Esophagus squamous epithelium (tissue), 5 donors: ENCODE measurements around the gene CYP39A1. TPM values are rescaled to one million over a fixed set of nuclear protein-coding genes. Genes with fewer than 3 reads are reported as not detected.

Source experiments
- DNase-seq: peaks from one replicate; lab custom pipeline; 2025; lab: John Stamatoyannopoulos, UW
- H3K27ac ChIP-seq, 4 donors: fragments of 200-600 bp; sonication (generic); one replicate each; pipeline ENCODE4 v1.5.1; 2016 to 2019; ENCODE audit warnings: mild to moderate bottlenecking in 1 of 4
- H3K27me3 ChIP-seq, 4 donors: fragments of 200-600 bp; sonication (generic); 1 replicate in 3 of 4; 2 replicates in 1 of 4; pipeline versions ENCODE4 v1.5.1 to v1.6.0; 2017 to 2021; ENCODE audit warnings: antibody characterized with exemption in 1 of 4
- H3K36me3 ChIP-seq, 3 donors: fragments of 200-600 bp; sonication (generic); one replicate each; pipeline ENCODE4 v1.5.1; 2016 to 2019
- H3K4me1 ChIP-seq, 3 donors: fragments of 200-600 bp; sonication (generic); one replicate each; pipeline ENCODE4 v1.5.1; 2017 to 2019
- H3K4me3 ChIP-seq, 4 donors: fragments of 200-600 bp; sonication (generic); 1 replicate in 3 of 4; 2 replicates in 1 of 4; pipeline ENCODE4 v1.5.1; 2016 to 2019; ENCODE audit warnings: mild to moderate bottlenecking in 2 of 4, moderate library complexity in 1 of 4
- H3K9me3 ChIP-seq, 3 donors: fragments of 200-600 bp; sonication (generic); one replicate each; pipeline ENCODE4 v1.5.1; 2016 to 2019
- CTCF ChIP-seq, 6 experiments: fragments of 450-650 bp in 4 of 6; fragments of 200-600 bp in 2 of 6; sonication (generic) in 2 of 6; IDR thresholded peaks; one replicate each; pipeline ENCODE4 v1.5.1; 2016 to 2019; ENCODE audit warnings: antibody characterized with exemption in 6 of 6, mild to moderate bottlenecking in 4 of 6, moderate library complexity in 4 of 6
- POLR2A ChIP-seq, 4 donors: fragments of 450-650 bp; IDR thresholded peaks; one replicate each; pipeline ENCODE4 v1.6.1; 2017; ENCODE audit warnings: antibody characterized with exemption in 4 of 4, mild to moderate bottlenecking in 4 of 4, moderate library complexity in 3 of 4
- intact Hi-C: fragments of 100-400 bp; cut with DNase I; formaldehyde crosslinking; loops from one replicate; pipeline ENCODE4 v1.15.0; 2022
- total RNA-seq, 4 donors: library from RNA; depleted of rRNA; stranded (reverse); fragments of >200 nt; gene quantifications; one replicate each; pipeline ENCODE4 v1.1.0, GENCODE V29; 2016
- donor health status: DM: yes; HTN: yes; CAD: no.

The CYP39A1 gene
- total RNA-seq, 4 donors from 2014 or later, result 2.8 to 9.2 (median 5.1) TPM

- Histone ChIP-seq H3K27me3 (no peaks in the 10 kb centered on the region), H3K4me1 (peaks cover 0 to 5% (median 0%) of the 10 kb centered on the region in 3 donors), H3K27ac (peak overlapping the region in 1 of 4 donors; percentile 53), H3K9me3 (no peaks in the 10 kb centered on the region), H3K4me3 (no peak overlapping the region), H3K36me3 (no peaks in the 10 kb centered on the region)
- intact Hi-C loops, result no loop called here
- DNase-seq, result no peak
- no peak for TF ChIP-seq CTCF (IDR thresholded peaks at IDR 0.05)
- no peak for TF ChIP-seq POLR2A (IDR thresholded peaks at IDR 0.05)
Measured at GRCh38 chr6:46500382-46500781, 152.2 kb downstream of the CYP39A1 start.

Other genes starting within 250 kb of the CYP39A1 start
- gene RCAN2, start 161.4 kb downstream of the CYP39A1 start, total RNA-seq, result 10 to 100 TPM in 1 of 4 donors, 1 to 10 TPM in 3; 1.4 to 12.4 (median 4.0) TPM
- 10 to 100 TPM in 1 of 4 donors, 1 to 10 TPM in 3; 6.5 to 29.8 (median 8.1) TPM for gene SLC25A27, start 157 bp upstream of the CYP39A1 start, total RNA-seq
- gene TDRD6, start 35.1 kb upstream of the CYP39A1 start, total RNA-seq, result 1 to 10 TPM in 1 of 4 donors, under 1 TPM in 2, not detected in 1; 0.04 to 1.1 (median 0.22) TPM
- under 1 TPM in 2 of 4 donors, not detected in 2; 0.19 to 0.44 TPM for gene PLA2G7, start 82.6 kb upstream of the CYP39A1 start, total RNA-seq
- gene ANKRD66, start 94.1 kb upstream of the CYP39A1 start, total RNA-seq, result not detected
- gene MEP1A, start 140.6 kb upstream of the CYP39A1 start, total RNA-seq, result under 1 TPM in 1 of 4 donors, not detected in 3; 0.09 TPM